ENCODE results near the gene SPRR1B.

GRCh38 chr1:152983234-152983633 lies 47.8 kb upstream of the SPRR1B start:
- TF ChIP-seq CTCF (conservative IDR thresholded peaks at IDR 0.05) (no peak), ZFX (IDR thresholded peaks at IDR 0.05) (no peak)

Measured in C4-2B (cell line).